HG03064 (cell line): ENCODE results near the gene S100A7A.
"Not testable (repeated sequence)": the region's sequence is repeated elsewhere in the genome, so short reads cannot be mapped to it uniquely, and the experiment has no call there.

ENCODE experiments used
- ATAC-seq: cut with Tn5 transposase; IDR thresholded peaks from one replicate; pipeline ENCODE4 v1.9.1; 2021; ENCODE audit warnings: low read depth; ENCODE audit not compliant: unreplicated experiment

The S100A7A gene

GRCh38 chr1:153419436-153419793 lies 3.1 kb downstream of the S100A7A start:
- ATAC-seq, result not testable (repeated sequence)

- no peak for ATAC-seq
Measured at GRCh38 chr1:153420306-153420705, 4.0 kb downstream of the S100A7A start.

- no peak for ATAC-seq
Measured at GRCh38 chr1:153422450-153423068, 6.2 kb downstream of the S100A7A start.

- no peak for ATAC-seq
Measured at GRCh38 chr1:153426809-153427208, 10.5 kb downstream of the S100A7A start.

- no peak for ATAC-seq
Measured at GRCh38 chr1:153428073-153428638, 11.8 kb downstream of the S100A7A start.

- ATAC-seq, result no peak
Measured at GRCh38 chr1:153428791-153429190, 12.5 kb downstream of the S100A7A start.

- ATAC-seq, result no peak
Measured at GRCh38 chr1:153429266-153430165, 13.2 kb downstream of the S100A7A start.

- ATAC-seq, result no peak
Measured at GRCh38 chr1:153430166-153430553, 13.8 kb downstream of the S100A7A start.

- no peak for ATAC-seq
Measured at GRCh38 chr1:153430561-153430960, 14.2 kb downstream of the S100A7A start.

- ATAC-seq, result no peak
Measured at GRCh38 chr1:153431002-153431401, 14.7 kb downstream of the S100A7A start.

GRCh38 chr1:153431427-153431826 lies 15.1 kb downstream of the S100A7A start:
- ATAC-seq, result no peak

GRCh38 chr1:153431928-153432327 lies 15.6 kb downstream of the S100A7A start:
- ATAC-seq, result no peak

- no peak for ATAC-seq
Measured at GRCh38 chr1:153432874-153433681, 16.8 kb downstream of the S100A7A start.

- ATAC-seq, result no peak
Measured at GRCh38 chr1:153434746-153435455, 18.6 kb downstream of the S100A7A start.

GRCh38 chr1:153437236-153437635 lies 20.9 kb downstream of the S100A7A start:
- no peak for ATAC-seq

GRCh38 chr1:153438599-153438998 lies 22.3 kb downstream of the S100A7A start:
- ATAC-seq, result no peak

- no peak for ATAC-seq
Measured at GRCh38 chr1:153439273-153439672, 23.0 kb downstream of the S100A7A start.

GRCh38 chr1:153441238-153441755 lies 25.0 kb downstream of the S100A7A start:
- ATAC-seq, result no peak

- no peak for ATAC-seq
Measured at GRCh38 chr1:153443486-153443885, 27.2 kb downstream of the S100A7A start.

GRCh38 chr1:153444078-153444477 lies 27.8 kb downstream of the S100A7A start:
- ATAC-seq, result no peak
